Activated effector memory CD4-positive, alpha-beta T cell treated with Interleukin-2 at 50 U/mL for 16 hours (primary cell): ENCODE data around the gene GPHA2.
A peak's percentile ranks its signal among the peaks of the same experiment; 100 is the strongest.
"Not testable (repeated sequence)": the region's sequence is repeated elsewhere in the genome, so short reads cannot be mapped to it uniquely, and the experiment has no call there.

ENCODE experiments used
- DNase-seq: peaks from one replicate; pipeline ENCODE4 v3.0.0-alpha.2; 2020

Gene GPHA2

GRCh38 chr11:64935359-64936081 is at the start of gene GPHA2:
Gene GPHA2 (minus strand): TSS chr11:64935893. CDS start chr11:64935460, 433 bp downstream.
- no peak for DNase-seq

GRCh38 chr11:64983339-64983738 is 47.6 kb upstream of the GPHA2 start:
- DNase-seq = not testable (repeated sequence)

GRCh38 chr11:64976651-64977050 is 41.0 kb upstream of the GPHA2 start:
- no peak for DNase-seq

- no peak for DNase-seq
These were observed 38.4 kb upstream of the GPHA2 start for GRCh38 chr11:64974124-64974523.

- peak; percentile 74 for DNase-seq
These were observed 35.9 kb upstream of the GPHA2 start, which contains the start of gene MAJIN for GRCh38 chr11:64971421-64972233. Gene MAJIN (minus strand): TSS chr11:64972108. CDS start chr11:64959405, 12,703 bp downstream.

GRCh38 chr11:64970731-64971151 is 35.0 kb upstream of the GPHA2 start:
- no peak for DNase-seq

- no peak for DNase-seq
These were observed 33.5 kb upstream of the GPHA2 start for GRCh38 chr11:64969209-64969608.

- DNase-seq = no peak
These were observed 31.7 kb upstream of the GPHA2 start for GRCh38 chr11:64967375-64967774.

GRCh38 chr11:64963072-64963631 is 27.5 kb upstream of the GPHA2 start:
- no peak for DNase-seq

- no peak for DNase-seq
These were observed 25.0 kb upstream of the GPHA2 start for GRCh38 chr11:64960719-64961118.

- no peak for DNase-seq
These were observed 23.8 kb upstream of the GPHA2 start for GRCh38 chr11:64959498-64959897.

GRCh38 chr11:64954201-64954600 is 18.5 kb upstream of the GPHA2 start:
- no peak for DNase-seq

GRCh38 chr11:64951529-64951928 is 15.8 kb upstream of the GPHA2 start:
- no peak for DNase-seq

GRCh38 chr11:64947208-64947814 is 11.6 kb upstream of the GPHA2 start:
- DNase-seq = no peak

GRCh38 chr11:64936539-64936938 is 846 bp upstream of the GPHA2 start:
- no peak for DNase-seq

- DNase-seq = no peak
These were observed 873 bp downstream of the GPHA2 start for GRCh38 chr11:64934682-64935358.

- DNase-seq = no peak
These were observed 1.6 kb downstream of the GPHA2 start for GRCh38 chr11:64933935-64934681.

GRCh38 chr11:64933213-64933934 is 2.3 kb downstream of the GPHA2 start:
- DNase-seq = no peak

GRCh38 chr11:64932324-64932723 is 3.4 kb downstream of the GPHA2 start:
- no peak for DNase-seq

GRCh38 chr11:64931290-64931689 is 4.4 kb downstream of the GPHA2 start:
- DNase-seq = no peak

- DNase-seq = no peak
These were observed 5.4 kb downstream of the GPHA2 start for GRCh38 chr11:64930340-64930739.
